ENCODE results near the gene DGKA. TPM values are rescaled to one million over a fixed set of nuclear protein-coding genes. Genes with fewer than 3 reads are reported as not detected.

Gene DGKA
- total RNA-seq, 1 donor from 2014 or later = 57.5 TPM

- Mint-ChIP-seq H3K9me3 (ENCODE audit: unreplicated experiment) (peaks cover 5% of the 10 kb centered on the region), H3K36me3 (ENCODE audit: unreplicated experiment) (no peaks in the 10 kb centered on the region), H3K4me3 (ENCODE audit: unreplicated experiment) (no peak overlapping the region), H3K27me3 (ENCODE audit: unreplicated experiment) (peaks cover 3% of the 10 kb centered on the region), H3K4me1 (ENCODE audit: low read depth, unreplicated experiment) (no peaks in the 10 kb centered on the region), H3K27ac (ENCODE audit: unreplicated experiment) (no peak overlapping the region)
- DNase-seq = no peak
- no peak for TF ChIP-seq CTCF (IDR thresholded peaks at IDR 0.05; ENCODE audit: partially characterized antibody, unreplicated experiment)
These were observed 26.3 kb downstream of the DGKA start for GRCh38 chr12:55957106-55957859.

- Mint-ChIP-seq H3K36me3 (ENCODE audit: unreplicated experiment) (no peaks in the 10 kb centered on the region), H3K9me3 (ENCODE audit: unreplicated experiment) (peaks cover 8% of the 10 kb centered on the region)
These were observed 32.8 kb downstream of the DGKA start for GRCh38 chr12:55963760-55964159.

GRCh38 chr12:55965240-55965639 is 34.3 kb downstream of the DGKA start:
- peaks cover 12% of the 10 kb centered on the region for H3K4me1 Mint-ChIP-seq (ENCODE audit: low read depth, unreplicated experiment)
- no peak for TF ChIP-seq CTCF (IDR thresholded peaks at IDR 0.05; ENCODE audit: partially characterized antibody, unreplicated experiment)
- peak overlapping the region; percentile 96 for H3K27ac Mint-ChIP-seq (ENCODE audit: unreplicated experiment)
- peak overlapping the region; percentile 89 for H3K4me3 Mint-ChIP-seq (ENCODE audit: unreplicated experiment)
- H3K9me3 Mint-ChIP-seq (ENCODE audit: unreplicated experiment) = peaks cover 8% of the 10 kb centered on the region
- H3K36me3 Mint-ChIP-seq (ENCODE audit: unreplicated experiment) = no peaks in the 10 kb centered on the region
- DNase-seq = peak; percentile 62
- peaks cover 10% of the 10 kb centered on the region for H3K27me3 Mint-ChIP-seq (ENCODE audit: unreplicated experiment)

More at GRCh38 chr12:55963760-55964159, 32.8 kb downstream of the DGKA start:
- peak overlapping the region; percentile 89 for H3K4me3 Mint-ChIP-seq (ENCODE audit: unreplicated experiment)
- peaks cover 10% of the 10 kb centered on the region for H3K27me3 Mint-ChIP-seq (ENCODE audit: unreplicated experiment)
- H3K27ac Mint-ChIP-seq (ENCODE audit: unreplicated experiment) = no peak overlapping the region
- no peak for TF ChIP-seq CTCF (IDR thresholded peaks at IDR 0.05; ENCODE audit: partially characterized antibody, unreplicated experiment)
- peaks cover 12% of the 10 kb centered on the region for H3K4me1 Mint-ChIP-seq (ENCODE audit: low read depth, unreplicated experiment)
- no peak for DNase-seq

GRCh38 chr12:55965941-55966407 is 35.0 kb downstream of the DGKA start, which contains the start of gene PMEL:
Gene PMEL (minus strand): TSS chr12:55966042. CDS start chr12:55966011, 31 bp downstream.
- Mint-ChIP-seq H3K9me3 (ENCODE audit: unreplicated experiment) (peaks cover 8% of the 10 kb centered on the region), H3K4me1 (ENCODE audit: low read depth, unreplicated experiment) (peaks cover 12% of the 10 kb centered on the region), H3K27ac (ENCODE audit: unreplicated experiment) (peak within 1 kb of the TSS; percentile 96), H3K4me3 (ENCODE audit: unreplicated experiment) (peak within 1 kb of the TSS; percentile 89), H3K27me3 (ENCODE audit: unreplicated experiment) (peaks cover 10% of the 10 kb centered on the region), H3K36me3 (ENCODE audit: unreplicated experiment) (no peaks in the 10 kb centered on the region)
- DNase-seq = peak; percentile 46
- no peak for TF ChIP-seq CTCF (IDR thresholded peaks at IDR 0.05; ENCODE audit: partially characterized antibody, unreplicated experiment)

All from glutamatergic neuron (in vitro differentiated cells).